SK-N-SH treated with all-trans-retinoic acid at 6 μM for 48 hours (cell line): ENCODE measurements around the gene DDX46.

Experiments
- ATAC-seq: fragments of 200-7000 bp; cut with Tn5 transposase; 3 replicates; pipeline ENCODE4 v1.9.1; 2020; ENCODE audit warnings: mild to moderate bottlenecking, moderate library complexity
- ARNTL ChIP-seq: fragments of 450-650 bp; formaldehyde crosslinking; IDR thresholded peaks from 2 replicates; pipeline ENCODE4 v1.5.0; 2020; ENCODE audit warnings: low read depth, mild to moderate bottlenecking, moderate library complexity, borderline replicate concordance
- BACH2 ChIP-seq: fragments of 250-450 bp; sonication (Bioruptor Pico); IDR thresholded peaks from 2 replicates; pipeline ENCODE4 v1.9.0; 2021; ENCODE audit warnings: mild to moderate bottlenecking, borderline replicate concordance
- CREB5 ChIP-seq: fragments of 250-450 bp; sonication (Bioruptor Pico); IDR thresholded peaks from 2 replicates; pipeline ENCODE4 v1.5.1; 2020; ENCODE audit warnings: low read depth, mild to moderate bottlenecking, moderate library complexity
- CSDC2 ChIP-seq: fragments of 250-450 bp; sonication (Bioruptor Pico); IDR thresholded peaks from 2 replicates; pipeline ENCODE4 v1.5.0; 2020; ENCODE audit warnings: mild to moderate bottlenecking, moderate library complexity
- CSRNP3 ChIP-seq: fragments of 250-450 bp; sonication (Bioruptor Pico); IDR thresholded peaks from 2 replicates; pipeline ENCODE4 v1.5.1; 2021; ENCODE audit warnings: mild to moderate bottlenecking, moderate library complexity
- ESRRG ChIP-seq: fragments of 250-450 bp; sonication (Bioruptor Pico); IDR thresholded peaks from 2 replicates; pipeline ENCODE4 v1.6.1; 2021; ENCODE audit warnings: mild to moderate bottlenecking
- GLIS3 ChIP-seq: fragments of 250-450 bp; sonication (Bioruptor Pico); IDR thresholded peaks from 2 replicates; pipeline ENCODE4 v1.5.0; 2020; ENCODE audit warnings: mild to moderate bottlenecking, moderate library complexity
- ISL1 ChIP-seq: fragments of 250-450 bp; sonication (Bioruptor Pico); IDR thresholded peaks from 2 replicates; pipeline ENCODE4 v2.1.2; 2022; ENCODE audit warnings: mild to moderate bottlenecking, moderate library complexity
- OSR1 ChIP-seq: fragments of 250-450 bp; sonication (Bioruptor Pico); IDR thresholded peaks from 2 replicates; pipeline ENCODE4 v1.8.0; 2022; ENCODE audit warnings: moderate library complexity, mild to moderate bottlenecking, inconsistent platforms
- PATZ1 ChIP-seq: fragments of 250-450 bp; sonication (Bioruptor Pico); IDR thresholded peaks from 2 replicates; pipeline ENCODE4 v1.8.0; 2020; ENCODE audit warnings: mild to moderate bottlenecking, moderate library complexity, borderline replicate concordance
- PPARA ChIP-seq: fragments of 250-450 bp; sonication (Bioruptor Pico); IDR thresholded peaks from 2 replicates; pipeline ENCODE4 v1.5.0; 2020; ENCODE audit warnings: mild to moderate bottlenecking, borderline replicate concordance
- RARB ChIP-seq: fragments of 250-450 bp; sonication (Bioruptor Pico); IDR thresholded peaks from 2 replicates; pipeline ENCODE4 v1.8.0; 2021; ENCODE audit warnings: mild to moderate bottlenecking, moderate library complexity
- TCF4 ChIP-seq: fragments of 250-450 bp; sonication (Bioruptor Pico); IDR thresholded peaks from 2 replicates; pipeline ENCODE4 v1.8.0; 2021; ENCODE audit warnings: mild to moderate bottlenecking, moderate library complexity, borderline replicate concordance
- TOX ChIP-seq: fragments of 250-450 bp; sonication (Bioruptor Pico); IDR thresholded peaks from 2 replicates; pipeline ENCODE4 v1.8.0; 2021; ENCODE audit warnings: mild to moderate bottlenecking, moderate library complexity, borderline replicate concordance
- TSHZ2 ChIP-seq: fragments of 250-450 bp; sonication (Bioruptor Pico); IDR thresholded peaks from 2 replicates; pipeline ENCODE4 v1.5.0; 2020; ENCODE audit warnings: mild to moderate bottlenecking, moderate library complexity
- ZFP3 ChIP-seq: fragments of 250-450 bp; sonication (Bioruptor Pico); IDR thresholded peaks from 2 replicates; pipeline ENCODE4 v1.5.0; 2020; ENCODE audit warnings: mild to moderate bottlenecking, moderate library complexity
- ZFP30 ChIP-seq: fragments of 450-650 bp; formaldehyde crosslinking; IDR thresholded peaks from 2 replicates; pipeline ENCODE4 v1.5.0; 2022; ENCODE audit warnings: mild to moderate bottlenecking, moderate library complexity
- ZNF565 ChIP-seq: fragments of 450-650 bp; formaldehyde crosslinking; conservative IDR thresholded peaks from 2 replicates; pipeline ENCODE4 v1.5.0; 2020; ENCODE audit warnings: low read depth, mild to moderate bottlenecking, moderate library complexity
- ZNF70 ChIP-seq: fragments of 450-650 bp; formaldehyde crosslinking; IDR thresholded peaks from 2 replicates; pipeline ENCODE4 v1.5.0; 2020; ENCODE audit warnings: mild to moderate bottlenecking, moderate library complexity
- ZNF8 ChIP-seq: fragments of 450-650 bp; formaldehyde crosslinking; IDR thresholded peaks from 2 replicates; pipeline ENCODE4 v1.5.0; 2020; ENCODE audit warnings: mild to moderate bottlenecking, moderate library complexity

Gene DDX46

GRCh38 chr5:134821841-134822240 lies 63.3 kb downstream of the DDX46 start:
- no peak for ATAC-seq
- TF ChIP-seq CSDC2 (CRISPR knock-in tag) (no peak), ESRRG (no peak), GLIS3 (CRISPR knock-in tag) (no peak), TCF4 (no peak), ISL1 (CRISPR knock-in tag) (no peak), TOX (no peak), ZFP30 (CRISPR knock-in tag) (no peak)

GRCh38 chr5:134824681-134825080 lies 66.1 kb downstream of the DDX46 start:
- TF ChIP-seq TSHZ2 (CRISPR knock-in tag) (no peak), CREB5 (CRISPR knock-in tag) (no peak), ZFP30 (CRISPR knock-in tag) (no peak), ZNF70 (CRISPR knock-in tag) (no peak), PATZ1 (no peak), ZNF8 (CRISPR knock-in tag) (no peak), ZFP3 (CRISPR knock-in tag) (no peak), GLIS3 (CRISPR knock-in tag) (no peak), PPARA (no peak), ISL1 (CRISPR knock-in tag) (no peak), OSR1 (no peak), ARNTL (no peak), RARB (CRISPR knock-in tag) (no peak), CSRNP3 (CRISPR knock-in tag) (no peak), BACH2 (CRISPR knock-in tag) (no peak)

GRCh38 chr5:134825212-134825611 lies 66.6 kb downstream of the DDX46 start:
- ATAC-seq: no peak
- no peak for TF ChIP-seq OSR1
- TF ChIP-seq ZNF70 (CRISPR knock-in tag): no peak
- TF ChIP-seq ZFP3 (CRISPR knock-in tag): no peak
- TF ChIP-seq PATZ1: no peak
- TF ChIP-seq CREB5 (CRISPR knock-in tag): no peak
- TF ChIP-seq ZNF565 (CRISPR knock-in tag): no peak
- no peak for TF ChIP-seq ESRRG

More at GRCh38 chr5:134824681-134825080, 66.1 kb downstream of the DDX46 start:
- ATAC-seq: no peak
